ENCODE data around the gene NSD1.

DNA sequence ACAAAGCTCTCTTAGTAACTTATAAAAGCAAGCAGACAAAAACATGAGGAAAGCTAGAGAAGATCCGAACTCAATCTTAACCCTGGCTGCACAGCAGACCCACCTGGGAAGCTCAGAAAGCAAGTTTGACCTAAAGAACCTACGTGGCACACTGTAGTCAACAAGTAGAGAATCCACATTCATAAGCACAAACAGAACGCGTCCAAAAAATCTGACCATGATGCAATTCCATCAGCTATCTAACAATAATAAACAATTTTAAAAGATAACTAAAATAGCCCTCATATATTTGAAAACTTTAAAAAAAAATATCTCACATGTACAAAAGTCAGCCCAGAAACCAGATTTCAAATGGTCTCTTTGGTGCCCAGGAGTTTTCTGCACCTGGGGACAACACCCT is 213.2 kb downstream of the NSD1 start:
- TF ChIP-seq ZBTB7A (IDR thresholded peaks at IDR 0.05; ENCODE audit: low read depth) (no peak), YY1 (IDR thresholded peaks at IDR 0.05; ENCODE audit: low read depth) (no peak), RAD21 (IDR thresholded peaks at IDR 0.05; ENCODE audit: low read depth) (no peak), CEBPB (IDR thresholded peaks at IDR 0.05) (no peak), MAX (IDR thresholded peaks at IDR 0.05) (no peak), EP300 (IDR thresholded peaks at IDR 0.05; ENCODE audit: borderline replicate concordance) (no peak), TAF1 (IDR thresholded peaks at IDR 0.05; ENCODE audit: low read depth) (no peak), NFIC (IDR thresholded peaks at IDR 0.05) (no peak), TCF12 (IDR thresholded peaks at IDR 0.05; ENCODE audit: low read depth) (no peak), EGR1 (IDR thresholded peaks at IDR 0.05) (no peak)
- TF ChIP-seq, protein P1, sequence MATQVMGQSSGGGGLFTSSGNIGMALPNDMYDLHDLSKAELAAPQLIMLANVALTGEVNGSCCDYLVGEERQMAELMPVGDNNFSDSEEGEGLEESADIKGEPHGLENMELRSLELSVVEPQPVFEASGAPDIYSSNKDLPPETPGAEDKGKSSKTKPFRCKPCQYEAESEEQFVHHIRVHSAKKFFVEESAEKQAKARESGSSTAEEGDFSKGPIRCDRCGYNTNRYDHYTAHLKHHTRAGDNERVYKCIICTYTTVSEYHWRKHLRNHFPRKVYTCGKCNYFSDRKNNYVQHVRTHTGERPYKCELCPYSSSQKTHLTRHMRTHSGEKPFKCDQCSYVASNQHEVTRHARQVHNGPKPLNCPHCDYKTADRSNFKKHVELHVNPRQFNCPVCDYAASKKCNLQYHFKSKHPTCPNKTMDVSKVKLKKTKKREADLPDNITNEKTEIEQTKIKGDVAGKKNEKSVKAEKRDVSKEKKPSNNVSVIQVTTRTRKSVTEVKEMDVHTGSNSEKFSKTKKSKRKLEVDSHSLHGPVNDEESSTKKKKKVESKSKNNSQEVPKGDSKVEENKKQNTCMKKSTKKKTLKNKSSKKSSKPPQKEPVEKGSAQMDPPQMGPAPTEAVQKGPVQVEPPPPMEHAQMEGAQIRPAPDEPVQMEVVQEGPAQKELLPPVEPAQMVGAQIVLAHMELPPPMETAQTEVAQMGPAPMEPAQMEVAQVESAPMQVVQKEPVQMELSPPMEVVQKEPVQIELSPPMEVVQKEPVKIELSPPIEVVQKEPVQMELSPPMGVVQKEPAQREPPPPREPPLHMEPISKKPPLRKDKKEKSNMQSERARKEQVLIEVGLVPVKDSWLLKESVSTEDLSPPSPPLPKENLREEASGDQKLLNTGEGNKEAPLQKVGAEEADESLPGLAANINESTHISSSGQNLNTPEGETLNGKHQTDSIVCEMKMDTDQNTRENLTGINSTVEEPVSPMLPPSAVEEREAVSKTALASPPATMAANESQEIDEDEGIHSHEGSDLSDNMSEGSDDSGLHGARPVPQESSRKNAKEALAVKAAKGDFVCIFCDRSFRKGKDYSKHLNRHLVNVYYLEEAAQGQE (IDR thresholded peaks at IDR 0.05; ENCODE audit: low read depth): no peak
- TF ChIP-seq, protein P2, sequence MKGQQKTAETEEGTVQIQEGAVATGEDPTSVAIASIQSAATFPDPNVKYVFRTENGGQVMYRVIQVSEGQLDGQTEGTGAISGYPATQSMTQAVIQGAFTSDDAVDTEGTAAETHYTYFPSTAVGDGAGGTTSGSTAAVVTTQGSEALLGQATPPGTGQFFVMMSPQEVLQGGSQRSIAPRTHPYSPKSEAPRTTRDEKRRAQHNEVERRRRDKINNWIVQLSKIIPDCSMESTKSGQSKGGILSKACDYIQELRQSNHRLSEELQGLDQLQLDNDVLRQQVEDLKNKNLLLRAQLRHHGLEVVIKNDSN (IDR thresholded peaks at IDR 0.05): no peak
